HFF-Myc (cell line): Measurements from ENCODE around the gene ARHGEF6.
"Not testable (repeated sequence)": the region's sequence is repeated elsewhere in the genome, so short reads cannot be mapped to it uniquely, and the experiment has no call there.

Source experiments
- DNase-seq: peaks from one replicate; pipeline ENCODE4 v3.0.0-alpha.2; 2011; ENCODE audit warnings: low read depth; ENCODE audit errors: extremely low read depth
- H3K4me3 ChIP-seq: replicated peaks from 2 replicates; pipeline ENCODE4 v1.5.1; 2011; ENCODE audit warnings: low read depth, mild to moderate bottlenecking, control low read depth, low read length
- CTCF ChIP-seq: IDR thresholded peaks from 2 replicates; pipeline ENCODE4 v1.5.1; 2012; ENCODE audit warnings: mild to moderate bottlenecking, low read depth, low read length, control low read depth; ENCODE audit errors: missing control alignments

ARHGEF6 gene

GRCh38 chrX:136780763-136781162 is at the start of gene ARHGEF6:
TSS of gene ARHGEF6 (minus strand) at chrX:136780932. CDS start at chrX:136780882, 50 bp downstream.
- TF ChIP-seq CTCF, result no peak
- H3K4me3 ChIP-seq, result peak within 1 kb of the TSS; percentile 38
- no peak for DNase-seq

DNA sequence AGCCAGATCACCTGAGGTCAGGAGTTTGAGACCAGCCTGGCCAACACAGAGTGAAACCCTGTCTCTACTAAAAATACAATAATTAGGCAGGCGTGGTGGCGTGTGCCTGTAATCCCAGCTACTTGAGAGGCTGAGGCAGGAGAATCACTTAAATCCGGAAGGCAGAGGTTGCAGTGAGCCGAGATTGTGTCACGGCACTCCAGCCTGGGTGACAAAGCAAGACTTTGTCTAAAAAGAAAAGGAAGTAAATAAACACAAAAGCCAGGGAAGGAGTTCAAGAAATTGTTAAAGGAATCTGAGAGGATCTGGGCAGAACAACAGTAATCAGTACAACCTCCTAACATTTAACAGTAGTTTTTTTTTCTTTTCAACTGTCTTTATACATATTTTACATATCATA is 48.7 kb upstream of the ARHGEF6 start:
- TF ChIP-seq CTCF, result no peak
- H3K4me3 ChIP-seq, result no peak overlapping the region
- no peak for DNase-seq

- no peak for DNase-seq
- H3K4me3 ChIP-seq, result no peak overlapping the region
- no peak for TF ChIP-seq CTCF
These were observed 48.1 kb upstream of the ARHGEF6 start for GRCh38 chrX:136828830-136829229.

GRCh38 chrX:136827026-136827425 is 46.3 kb upstream of the ARHGEF6 start:
- no peak overlapping the region for H3K4me3 ChIP-seq
- DNase-seq, result no peak
- no peak for TF ChIP-seq CTCF

DNA sequence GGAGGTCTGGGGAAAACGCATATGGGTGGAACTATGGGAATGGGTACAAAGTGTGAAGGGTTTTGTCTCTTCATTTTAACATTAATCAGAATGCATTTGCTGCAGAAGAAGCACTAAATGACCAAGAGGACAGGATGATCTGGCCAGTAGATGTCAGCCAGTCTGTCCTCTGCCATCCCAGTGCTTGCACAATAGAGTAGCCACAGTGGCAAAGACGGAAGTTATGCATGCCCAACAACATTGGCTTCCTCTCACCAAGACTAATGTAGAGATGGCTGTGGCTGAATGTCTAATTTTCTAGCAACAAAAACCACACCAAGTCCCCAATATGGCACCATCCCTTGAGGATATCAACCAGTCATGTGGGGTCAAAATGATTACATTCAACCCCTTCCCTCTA is 45.0 kb upstream of the ARHGEF6 start:
- no peak for DNase-seq
- no peak for TF ChIP-seq CTCF
- no peak overlapping the region for H3K4me3 ChIP-seq

DNA sequence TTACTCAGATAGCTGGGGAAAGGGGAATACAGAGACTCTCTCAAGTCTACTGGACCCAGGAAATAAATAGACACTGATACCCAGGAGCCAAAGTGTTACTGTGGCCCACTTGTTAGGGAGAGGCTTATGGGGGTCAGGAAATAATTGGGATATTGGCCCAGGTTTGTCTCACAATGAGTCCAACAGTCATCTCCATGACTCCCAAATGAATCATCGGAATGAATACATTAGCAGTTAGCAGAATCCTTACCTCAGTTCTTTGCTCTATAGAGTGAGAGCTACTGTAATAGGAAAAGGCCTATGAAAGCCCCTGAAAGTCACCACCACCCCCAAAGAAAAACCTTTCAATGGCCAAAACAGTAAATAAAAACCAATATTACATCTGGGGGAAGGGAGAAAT is 42.4 kb upstream of the ARHGEF6 start:
- no peak overlapping the region for H3K4me3 ChIP-seq
- TF ChIP-seq CTCF, result no peak
- DNase-seq, result no peak

- no peak for TF ChIP-seq CTCF
These were observed 41.8 kb upstream of the ARHGEF6 start for GRCh38 chrX:136822337-136823095.

GRCh38 chrX:136819756-136820155 is 39.0 kb upstream of the ARHGEF6 start:
- DNase-seq, H3K4me3 ChIP-seq: not testable (repeated sequence)

More at GRCh38 chrX:136822337-136823095, 41.8 kb upstream of the ARHGEF6 start:
- no peak for DNase-seq
- no peak overlapping the region for H3K4me3 ChIP-seq
